Kasumi-1 (cell line): ENCODE data around the gene TMEM132E.
A peak's percentile ranks its signal among the peaks of the same experiment; 100 is the strongest.

Experiments
- DNase-seq, 2 experiments: peaks; one replicate each; lab custom pipeline; 2025; lab: John Stamatoyannopoulos, UW

TMEM132E gene

DNA sequence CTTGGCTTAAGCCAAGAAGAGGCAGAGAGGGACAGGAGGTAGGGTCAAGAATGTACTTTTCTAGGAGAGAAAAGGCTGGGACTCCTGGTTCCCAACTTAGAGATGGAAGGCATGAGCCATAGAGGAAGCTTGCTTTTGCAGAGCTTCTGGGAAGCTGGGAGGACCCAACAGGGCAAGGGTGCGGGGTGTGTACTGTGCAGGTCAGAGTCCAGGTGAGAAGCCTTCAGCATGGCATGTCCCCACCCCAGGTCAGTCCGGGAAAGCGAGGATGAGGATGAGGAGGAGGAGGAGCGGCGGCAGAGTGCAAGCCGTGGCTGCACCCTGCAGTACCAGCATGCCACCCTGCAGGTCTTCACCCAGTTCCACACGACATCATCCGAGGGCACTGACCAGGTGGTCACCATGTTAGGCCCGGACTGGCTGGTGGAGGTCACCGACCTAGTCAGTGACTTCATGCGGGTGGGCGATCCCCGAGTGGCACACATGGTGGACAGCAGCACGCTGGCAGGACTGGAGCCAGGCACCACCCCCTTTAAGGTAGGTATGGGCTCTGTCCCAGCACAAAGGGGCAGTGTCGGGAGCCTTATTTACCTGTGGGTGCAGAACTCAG, 55.3 kb downstream of the TMEM132E start:
- no peak for DNase-seq

DNA sequence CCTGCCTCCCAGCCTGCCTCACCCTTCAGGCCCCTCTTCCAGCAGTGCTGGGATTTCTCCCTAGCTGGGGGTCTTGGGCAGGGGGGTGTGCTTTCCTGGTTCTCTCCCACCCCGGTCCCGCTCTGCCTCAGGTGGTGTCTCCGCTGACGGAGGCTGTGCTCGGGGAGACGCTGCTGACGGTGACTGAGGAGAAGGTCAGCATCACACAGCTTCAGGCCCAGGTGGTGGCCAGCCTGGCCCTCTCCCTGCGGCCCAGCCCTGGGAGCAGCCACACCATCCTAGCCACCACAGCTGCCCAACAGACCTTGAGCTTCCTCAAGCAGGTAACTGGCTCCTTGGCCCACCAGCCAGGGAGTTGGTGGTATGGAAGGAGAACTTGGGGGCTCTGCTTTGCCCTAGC, 56.5 kb downstream of the TMEM132E start:
- DNase-seq: no peak

- no peak for DNase-seq
Observed at GRCh38 chr17:34637041-34637547, 57.7 kb downstream of the TMEM132E start.

DNA sequence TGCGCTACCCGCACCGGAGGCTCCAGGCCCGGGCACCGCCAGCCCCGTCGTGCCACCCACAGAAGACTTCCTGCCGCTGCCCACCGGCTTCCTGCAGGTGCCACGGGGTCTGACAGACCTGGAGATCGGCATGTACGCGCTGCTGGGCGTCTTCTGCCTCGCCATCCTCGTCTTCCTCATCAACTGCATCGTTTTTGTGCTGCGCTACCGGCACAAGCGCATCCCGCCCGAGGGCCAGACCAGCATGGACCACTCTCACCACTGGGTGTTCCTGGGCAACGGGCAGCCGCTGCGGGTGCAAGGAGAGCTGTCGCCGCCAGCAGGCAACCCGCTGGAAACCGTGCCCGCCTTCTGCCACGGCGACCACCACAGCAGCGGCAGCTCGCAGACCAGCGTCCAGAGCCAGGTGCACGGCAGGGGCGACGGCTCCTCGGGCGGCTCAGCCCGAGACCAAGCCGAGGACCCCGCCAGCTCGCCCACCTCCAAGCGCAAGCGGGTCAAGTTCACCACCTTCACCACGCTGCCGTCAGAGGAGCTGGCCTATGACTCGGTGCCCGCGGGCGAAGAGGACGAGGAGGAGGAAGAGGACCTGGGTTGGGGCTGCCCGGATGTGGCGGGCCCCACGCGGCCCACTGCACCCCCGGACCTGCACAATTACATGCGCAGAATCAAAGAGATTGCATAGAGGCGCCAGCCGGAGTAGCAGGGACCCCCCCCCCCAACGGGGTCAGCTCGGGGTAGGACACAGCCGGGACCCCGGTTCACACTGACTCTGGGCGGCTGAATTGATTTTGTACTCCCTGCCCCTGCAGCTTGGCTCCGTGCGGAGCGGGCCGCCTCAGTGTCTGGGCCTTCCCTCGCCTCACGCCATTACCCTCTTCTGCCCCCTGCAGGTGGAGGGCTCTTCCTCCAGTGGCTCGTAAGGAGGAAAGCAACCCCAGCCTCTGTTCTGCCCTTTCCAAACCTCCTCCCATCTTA, 58.5 kb downstream of the TMEM132E start:
- peak; percentile 19 to 44 for DNase-seq

DNA sequence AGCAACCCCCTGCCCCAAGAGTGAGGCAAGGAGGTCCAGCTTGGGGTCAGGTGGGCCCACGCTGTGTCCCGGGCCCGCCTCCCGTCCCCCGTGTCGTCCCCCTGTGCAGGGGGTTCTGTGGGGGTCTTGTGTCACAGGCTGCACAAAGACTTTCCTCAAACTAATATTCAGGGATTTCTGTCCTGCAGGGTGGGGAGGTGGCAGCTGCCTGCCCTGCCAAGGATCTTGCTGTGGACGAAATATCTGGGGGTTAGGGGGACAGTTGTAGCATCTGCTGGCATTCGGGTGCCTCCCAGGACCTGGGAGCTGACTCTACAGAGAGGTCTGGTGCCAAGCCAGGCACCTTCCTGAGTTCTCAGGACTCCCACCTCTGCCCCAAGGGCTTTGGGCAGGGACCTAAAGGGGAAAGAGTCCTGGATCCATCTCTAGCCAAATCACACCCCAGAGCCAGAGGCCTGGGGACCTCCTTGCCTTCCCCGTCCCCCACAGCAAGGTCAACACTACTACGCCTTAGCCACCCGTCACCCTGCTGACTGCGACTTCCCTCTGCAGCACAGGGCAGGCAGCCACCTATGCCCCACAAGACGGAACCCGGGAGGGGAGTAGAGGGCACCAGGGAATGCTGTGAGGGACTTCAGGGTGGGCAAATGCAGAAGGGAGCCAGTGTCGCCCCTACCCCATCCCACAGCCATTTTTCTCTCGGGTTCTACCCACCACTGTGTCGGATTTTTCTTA, 59.3 kb downstream of the TMEM132E start:
- DNase-seq: no peak

DNA sequence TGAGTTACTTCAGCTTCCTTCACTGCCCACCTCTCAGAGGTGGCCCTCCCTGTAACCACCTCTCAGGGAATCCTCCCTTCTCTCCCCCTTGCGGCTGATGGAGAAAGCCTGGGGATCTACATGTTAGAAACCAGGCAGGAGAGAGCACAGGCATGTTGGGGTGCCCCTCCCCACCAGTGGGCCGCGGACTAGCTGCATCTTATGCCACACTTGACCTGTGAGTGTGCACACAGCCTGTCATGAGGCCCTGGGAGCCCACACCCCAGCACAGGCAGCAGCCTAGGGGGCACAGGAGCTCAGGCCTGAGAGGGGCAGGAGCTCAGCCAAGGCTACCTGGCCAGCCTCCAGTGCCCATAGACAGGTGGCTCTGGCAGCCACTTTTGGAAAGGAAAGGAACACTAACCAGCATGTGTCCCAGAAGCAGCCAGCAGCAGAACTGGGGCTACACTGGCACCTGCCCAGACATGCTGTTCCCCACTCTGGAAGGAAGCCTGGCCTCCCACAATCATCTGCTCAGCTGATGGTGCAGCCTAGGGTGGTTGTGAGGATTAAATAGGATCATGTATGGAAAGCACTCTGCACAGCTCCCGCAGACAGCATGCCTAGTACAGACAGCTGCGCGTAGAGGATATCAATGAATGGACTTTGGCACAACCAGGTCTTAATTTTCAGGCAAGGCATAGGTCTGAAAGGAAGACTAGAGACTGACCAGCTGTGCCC, 60.5 kb downstream of the TMEM132E start:
- DNase-seq: no peak

DNA sequence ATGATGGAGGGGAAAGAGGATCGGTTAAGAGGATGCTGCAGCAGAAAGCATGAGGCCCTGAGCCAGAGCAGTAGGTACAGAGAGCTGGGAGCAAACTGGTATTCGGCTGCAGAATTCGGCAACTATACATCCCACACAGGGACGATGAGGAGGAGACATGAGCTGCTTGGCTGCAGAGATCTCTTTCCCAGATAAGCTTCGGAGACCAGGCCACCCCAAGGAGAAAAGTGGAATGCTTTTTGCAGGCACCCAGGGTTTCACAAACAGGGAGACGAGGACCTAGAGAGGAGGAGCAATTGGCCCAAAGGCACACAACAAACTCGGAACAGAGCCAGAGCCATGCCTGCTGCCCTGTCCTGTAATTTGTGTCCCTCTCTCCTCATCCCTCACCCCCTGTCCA, 62.0 kb downstream of the TMEM132E start:
- DNase-seq: no peak

GRCh38 chr17:34644941-34645550, 65.7 kb downstream of the TMEM132E start:
- DNase-seq: no peak

- DNase-seq: no peak
Observed at GRCh38 chr17:34645594-34645993, 66.2 kb downstream of the TMEM132E start.

GRCh38 chr17:34647511-34647910, 68.1 kb downstream of the TMEM132E start:
- no peak for DNase-seq

DNA sequence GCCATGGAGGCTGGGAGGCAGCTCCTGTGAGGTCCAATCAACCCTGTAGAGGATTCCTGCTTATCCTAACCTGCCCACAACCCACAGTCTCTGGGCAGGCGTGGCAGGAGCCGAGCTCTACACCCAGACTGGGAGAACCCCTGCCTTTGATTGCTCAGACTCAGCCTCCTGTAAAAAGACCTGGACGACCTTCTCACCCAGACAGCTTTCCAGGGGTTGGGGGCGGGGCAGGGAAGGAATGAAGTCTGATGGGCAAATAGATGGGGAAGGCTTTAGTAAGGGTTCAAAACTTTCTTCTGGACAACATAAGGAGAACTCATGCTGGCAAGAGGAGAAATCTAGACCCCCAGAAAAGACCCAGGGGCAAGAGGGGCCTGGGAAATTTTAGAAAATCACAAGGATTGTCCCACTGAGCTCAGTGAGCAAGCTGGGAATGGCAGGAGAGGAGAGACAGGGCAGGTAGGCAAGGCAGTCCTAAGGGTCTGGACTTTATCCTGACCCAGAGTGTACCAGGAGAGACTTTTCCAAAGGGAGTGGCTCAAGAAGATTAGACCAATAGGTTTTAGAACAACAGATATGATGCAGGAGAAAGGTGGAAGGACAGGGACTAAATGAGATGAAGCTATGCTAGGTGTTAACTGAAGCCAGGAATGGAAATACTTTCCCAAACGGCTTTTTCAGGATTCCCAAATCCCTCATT, 70.8 kb downstream of the TMEM132E start:
- no peak for DNase-seq

- DNase-seq: no peak
Observed at GRCh38 chr17:34651402-34651811, 72.0 kb downstream of the TMEM132E start.

DNA sequence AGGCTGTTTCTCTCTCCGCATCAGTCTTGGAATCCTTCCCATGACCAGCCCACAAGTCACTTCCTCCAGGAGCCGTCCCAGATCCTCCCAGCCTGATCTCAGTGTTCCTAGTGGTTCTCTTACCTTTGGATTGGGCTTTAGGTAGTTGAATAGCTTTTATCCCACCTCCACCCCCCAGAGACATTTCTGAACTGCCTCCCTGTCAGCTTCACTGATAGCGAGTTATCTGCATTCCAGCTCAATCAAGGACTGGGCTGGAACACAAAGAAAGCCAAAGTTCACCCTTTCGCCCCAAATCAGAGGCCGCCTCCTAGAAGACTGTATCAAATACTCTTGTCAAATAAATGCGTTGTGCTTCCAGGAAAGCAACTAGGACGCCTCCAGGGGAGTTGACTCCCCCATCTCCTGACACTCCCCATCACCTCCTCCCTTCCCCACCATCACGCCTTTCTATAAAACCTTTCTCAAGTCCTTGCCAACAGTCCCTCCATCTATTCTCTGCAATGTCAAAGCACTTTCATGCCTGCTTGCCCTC, 72.7 kb downstream of the TMEM132E start:
- no peak for DNase-seq

DNA sequence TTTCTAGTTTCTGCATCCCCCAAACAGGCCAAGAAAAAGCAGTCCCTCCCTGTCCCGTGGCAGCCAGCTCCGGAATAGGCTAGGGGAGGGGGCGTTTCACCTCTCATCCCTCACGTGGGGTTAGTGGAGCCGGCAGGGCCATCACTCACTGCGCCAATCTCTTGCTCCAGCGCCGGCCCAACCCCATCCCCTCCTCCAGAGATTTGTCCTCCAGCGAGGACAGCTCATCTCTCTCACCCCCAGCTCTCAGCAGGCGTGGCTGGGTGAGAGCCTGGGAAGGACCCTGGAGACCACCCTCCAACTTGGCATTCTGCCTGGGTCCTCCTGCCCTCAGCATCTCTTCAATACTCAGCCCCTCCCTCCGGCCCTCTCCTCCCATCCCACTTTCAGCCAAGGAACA, 74.1 kb downstream of the TMEM132E start:
- no peak for DNase-seq

DNA sequence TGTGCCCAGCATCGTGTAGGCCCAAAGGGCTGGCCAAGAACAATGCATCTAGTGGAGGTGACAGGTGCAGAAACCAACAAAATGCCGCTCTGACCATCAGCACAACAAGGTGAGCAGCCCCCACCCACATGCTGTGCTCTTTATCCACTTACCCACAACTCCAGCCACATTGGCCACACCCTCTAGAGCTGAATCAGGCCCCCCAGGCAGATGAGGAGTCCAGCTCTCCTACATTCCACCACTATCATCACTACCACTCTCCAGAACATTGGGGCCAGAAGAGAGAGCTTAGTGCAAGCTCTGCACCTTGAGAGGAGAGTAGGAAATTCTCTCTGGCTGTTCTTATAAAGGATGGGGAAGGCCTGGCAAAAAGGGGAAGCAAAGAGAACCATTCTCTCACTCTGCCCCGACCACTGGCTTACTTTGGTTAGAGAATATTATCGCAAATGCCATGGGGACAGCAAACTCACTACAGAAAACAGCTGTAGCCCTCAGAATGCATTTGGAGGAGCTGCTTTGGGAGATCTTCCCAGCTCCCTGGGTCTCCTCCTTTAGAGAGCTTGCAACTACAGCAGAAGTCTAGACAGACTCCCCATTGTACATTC, 75.0 kb downstream of the TMEM132E start:
- DNase-seq: no peak

DNA sequence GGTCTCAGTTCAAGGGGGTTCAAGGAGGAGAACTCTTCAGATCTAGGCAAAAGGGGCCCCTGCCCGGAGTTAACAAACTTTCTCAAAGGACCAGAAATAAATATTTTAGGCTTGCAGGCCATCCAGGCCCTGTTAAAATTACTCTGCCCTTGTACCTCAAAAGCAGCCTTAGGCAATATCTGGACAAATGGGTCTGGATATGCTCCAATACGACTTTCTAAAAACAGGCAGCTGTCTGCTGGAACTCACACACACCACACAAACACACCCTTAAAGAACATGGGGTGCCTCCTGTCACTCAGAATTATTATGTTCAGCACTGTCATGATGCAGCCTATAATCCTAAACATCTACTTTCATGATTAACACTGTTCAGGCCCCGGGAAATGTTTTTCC, 75.5 kb downstream of the TMEM132E start:
- DNase-seq: no peak

DNA sequence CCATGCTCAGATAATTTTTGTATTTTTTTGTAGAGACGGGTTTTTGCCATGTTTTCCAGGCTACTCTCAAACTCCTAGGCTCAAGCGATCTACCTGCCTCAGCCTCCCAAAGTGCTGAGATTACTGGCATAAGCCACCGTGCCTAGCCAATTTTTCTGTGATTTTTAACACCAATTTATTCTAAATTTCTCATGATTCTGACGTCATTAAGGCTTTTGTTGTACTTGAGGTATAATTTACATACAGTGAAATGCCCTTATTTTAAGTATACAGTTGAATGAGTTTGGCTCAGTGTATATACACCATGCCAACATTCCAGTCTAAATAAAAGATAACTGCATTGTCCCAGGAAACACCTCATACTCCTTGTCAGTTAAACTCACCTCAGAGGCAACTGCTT, 77.4 kb downstream of the TMEM132E start:
- no peak for DNase-seq

GRCh38 chr17:34658811-34659560, 79.6 kb downstream of the TMEM132E start:
- no peak for DNase-seq

DNA sequence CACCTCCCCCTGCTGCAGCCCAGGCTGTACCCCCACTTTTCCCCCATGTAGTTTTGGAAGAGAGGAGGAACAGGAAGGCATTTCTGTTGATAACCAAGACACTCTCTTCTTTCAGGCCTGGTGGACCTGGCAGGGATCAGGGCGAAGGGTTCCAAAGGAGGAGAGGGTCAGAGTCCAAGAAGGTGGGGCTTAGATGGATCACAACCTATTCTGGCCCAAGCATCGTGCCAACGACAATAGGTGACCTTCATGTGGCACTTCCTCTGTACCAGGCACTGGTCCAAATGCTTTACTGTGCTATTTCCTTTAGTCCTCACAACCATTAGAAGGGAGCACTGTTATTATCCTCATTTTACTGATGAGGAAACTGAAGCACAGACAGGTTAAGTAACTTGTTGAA, 84.3 kb downstream of the TMEM132E start:
- DNase-seq: no peak
